D721Med (cell line): ENCODE results near the gene NELL2.

Experiments used
- DNase-seq: peaks from one replicate; pipeline ENCODE4 v3.0.0; 2011; ENCODE audit warnings: low spot score; ENCODE audit not compliant: insufficient read length
- FAIRE-seq: peaks from 2 replicates; lab custom pipeline; 2011; peaks lifted over from hg19 to GRCh38; lab: Jason Lieb, UNC
- TF ChIP-seq, protein P1 (sequence below): IDR thresholded peaks from 2 replicates; pipeline ENCODE4 v1.5.1; 2012; ENCODE audit warnings: mild to moderate bottlenecking, control low read depth; ENCODE audit not compliant: insufficient read depth; ENCODE audit errors: missing control alignments

NELL2 gene

DNA sequence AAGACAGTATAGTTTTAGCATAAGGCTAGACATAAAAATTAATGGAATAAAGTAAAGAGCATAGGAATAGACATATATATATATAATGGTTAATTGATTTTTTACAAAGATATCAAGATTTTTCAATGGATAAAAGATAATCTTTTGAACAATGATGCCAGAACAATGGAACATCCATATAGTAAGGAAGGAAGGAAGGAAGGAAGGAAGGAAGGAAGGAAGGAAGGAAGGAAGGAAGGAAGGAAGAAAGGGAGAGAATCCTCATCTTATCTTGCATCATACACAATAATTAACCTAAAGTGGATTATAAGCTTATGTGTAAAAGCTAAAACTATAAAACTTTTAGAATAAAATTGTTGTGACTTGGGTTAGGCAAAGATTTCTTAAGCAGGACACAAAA is 9.8 kb upstream of the NELL2 start:
- TF ChIP-seq, protein P1, sequence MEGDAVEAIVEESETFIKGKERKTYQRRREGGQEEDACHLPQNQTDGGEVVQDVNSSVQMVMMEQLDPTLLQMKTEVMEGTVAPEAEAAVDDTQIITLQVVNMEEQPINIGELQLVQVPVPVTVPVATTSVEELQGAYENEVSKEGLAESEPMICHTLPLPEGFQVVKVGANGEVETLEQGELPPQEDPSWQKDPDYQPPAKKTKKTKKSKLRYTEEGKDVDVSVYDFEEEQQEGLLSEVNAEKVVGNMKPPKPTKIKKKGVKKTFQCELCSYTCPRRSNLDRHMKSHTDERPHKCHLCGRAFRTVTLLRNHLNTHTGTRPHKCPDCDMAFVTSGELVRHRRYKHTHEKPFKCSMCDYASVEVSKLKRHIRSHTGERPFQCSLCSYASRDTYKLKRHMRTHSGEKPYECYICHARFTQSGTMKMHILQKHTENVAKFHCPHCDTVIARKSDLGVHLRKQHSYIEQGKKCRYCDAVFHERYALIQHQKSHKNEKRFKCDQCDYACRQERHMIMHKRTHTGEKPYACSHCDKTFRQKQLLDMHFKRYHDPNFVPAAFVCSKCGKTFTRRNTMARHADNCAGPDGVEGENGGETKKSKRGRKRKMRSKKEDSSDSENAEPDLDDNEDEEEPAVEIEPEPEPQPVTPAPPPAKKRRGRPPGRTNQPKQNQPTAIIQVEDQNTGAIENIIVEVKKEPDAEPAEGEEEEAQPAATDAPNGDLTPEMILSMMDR: no peak
- no peak for DNase-seq
- FAIRE-seq: no peak

DNA sequence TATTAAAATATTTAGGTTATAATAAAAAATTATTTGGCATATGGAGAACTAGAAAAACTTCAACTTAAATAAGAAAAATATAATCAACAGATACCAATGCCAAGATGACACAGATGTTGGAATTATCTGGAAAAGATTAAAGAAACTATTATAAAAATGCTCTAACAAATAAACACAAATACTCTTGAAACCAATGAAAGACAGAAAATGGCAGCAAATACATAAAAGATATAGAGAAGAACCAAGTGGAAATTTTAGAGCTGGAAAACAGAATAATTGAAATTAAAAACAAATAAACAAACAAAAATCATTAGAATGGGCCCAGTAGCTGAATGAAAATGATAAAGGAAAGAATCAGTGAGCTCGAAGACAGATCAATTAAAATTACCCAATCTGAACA is 5.1 kb upstream of the NELL2 start:
- DNase-seq (no peak), FAIRE-seq (no peak)
- TF ChIP-seq, protein P1: no peak

DNA sequence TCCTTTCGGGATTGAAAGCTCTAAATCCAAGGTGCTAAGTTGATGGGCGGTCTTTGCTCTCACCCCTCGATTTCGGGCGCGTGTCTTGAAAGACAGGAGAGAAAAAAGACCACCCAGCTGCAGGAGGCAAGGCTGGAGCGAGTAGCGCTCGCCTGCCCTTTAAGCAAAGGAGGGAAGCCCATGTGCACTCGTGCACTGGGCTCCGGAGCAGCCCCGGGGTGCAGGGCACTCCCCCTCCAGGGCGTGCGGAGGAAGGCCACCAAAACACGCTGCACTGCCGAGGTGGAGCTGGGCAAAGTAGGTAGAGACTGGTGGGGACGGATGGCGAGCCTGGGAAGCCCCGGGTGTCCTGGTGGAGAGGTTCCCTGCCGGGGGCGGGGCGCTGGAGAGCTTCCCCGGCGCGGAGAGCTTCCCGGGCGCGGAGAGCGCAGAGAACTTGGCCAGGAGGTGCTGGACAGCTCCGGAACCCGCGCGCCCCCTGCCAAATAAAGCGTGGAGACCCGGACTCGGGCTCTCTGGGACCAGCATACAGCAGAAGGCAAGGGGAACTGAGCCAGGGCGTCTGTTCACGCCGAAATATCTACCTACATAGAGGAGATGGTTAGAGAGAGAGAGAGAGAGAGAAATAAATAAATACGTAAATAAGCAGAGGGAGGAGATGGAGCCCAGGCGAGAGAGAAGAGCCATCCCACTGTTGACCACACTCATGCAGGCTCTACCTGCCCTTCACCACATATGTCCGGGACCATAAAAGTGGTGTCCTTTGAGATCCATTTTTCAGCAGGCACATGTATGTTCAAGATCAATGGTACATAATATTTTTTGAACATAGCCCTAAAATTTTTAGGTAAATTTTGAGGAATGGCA is 662 bp upstream of the NELL2 start:
- TF ChIP-seq, protein P1: peak; percentile 24
- DNase-seq (no peak), FAIRE-seq (no peak)

DNA sequence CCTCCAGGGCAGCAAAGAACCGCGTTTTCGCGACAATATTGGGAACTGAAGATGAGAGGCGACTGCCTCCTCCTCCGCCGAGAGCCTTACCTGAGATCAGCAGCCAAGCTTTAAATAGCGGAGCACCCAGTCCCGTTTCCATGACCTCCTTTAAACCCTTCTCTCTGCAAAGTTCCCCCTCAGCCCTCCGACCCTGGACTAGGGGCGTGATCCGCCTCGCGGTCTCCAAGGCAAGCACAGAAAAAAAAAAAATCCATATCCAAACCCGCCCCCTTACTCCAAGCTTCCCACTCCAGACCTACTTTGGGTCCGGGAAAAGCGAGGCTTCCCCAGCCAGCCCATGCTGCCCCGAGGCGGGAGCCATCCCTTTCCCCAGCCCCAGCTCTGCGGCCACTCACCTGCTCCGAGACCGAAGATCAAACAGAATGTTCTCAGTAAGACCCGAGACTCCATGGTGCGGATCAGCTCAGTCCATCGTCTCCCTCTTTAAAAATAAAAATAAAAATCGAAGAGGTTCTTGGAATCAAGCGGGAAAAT is 630 bp downstream of the NELL2 start:
- TF ChIP-seq, protein P1: no peak
- DNase-seq: no peak
- no peak for FAIRE-seq

DNA sequence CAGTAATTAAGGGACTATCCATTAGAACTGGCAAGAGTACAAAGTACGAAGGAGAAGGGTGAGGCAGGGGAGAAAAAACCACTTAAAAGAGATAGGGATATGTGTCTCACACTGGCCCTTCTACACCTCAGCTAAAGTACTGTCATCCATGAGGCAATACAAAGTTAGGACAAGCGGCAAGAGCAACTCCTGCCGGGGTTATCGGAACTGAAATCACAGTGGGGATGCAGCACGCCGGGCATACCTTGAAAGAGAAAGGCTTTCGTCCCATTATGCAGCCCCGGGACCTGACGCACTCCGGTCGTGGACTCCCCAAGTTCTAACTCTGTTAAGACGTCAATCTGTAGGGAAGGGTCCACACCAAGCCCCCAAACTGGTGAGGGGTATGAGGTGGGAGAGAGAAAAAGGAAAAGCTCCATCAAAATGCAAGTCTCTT is 1.1 kb downstream of the NELL2 start:
- DNase-seq (no peak), FAIRE-seq (no peak)
- TF ChIP-seq, protein P1: no peak

DNA sequence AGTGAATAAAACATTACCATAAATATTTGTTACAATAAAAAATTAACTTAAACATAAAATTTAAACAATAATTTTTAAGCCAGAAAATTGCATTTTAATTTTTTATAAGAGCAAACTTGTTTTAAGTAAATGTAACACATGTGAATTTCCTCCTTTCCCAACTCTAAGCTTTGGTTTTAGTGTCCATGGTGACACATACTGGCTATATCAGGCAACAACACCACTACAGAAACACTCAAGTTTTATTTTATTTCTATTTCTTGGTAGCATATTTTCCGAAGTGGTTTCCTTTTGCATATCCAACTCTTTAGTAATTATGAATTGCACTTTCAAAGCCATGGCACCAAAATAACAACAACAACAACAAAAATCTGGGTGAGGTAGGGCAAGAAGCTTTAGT is 2.2 kb downstream of the NELL2 start:
- TF ChIP-seq, protein P1: peak; percentile 64
- peak; percentile 35 for FAIRE-seq
- no peak for DNase-seq

DNA sequence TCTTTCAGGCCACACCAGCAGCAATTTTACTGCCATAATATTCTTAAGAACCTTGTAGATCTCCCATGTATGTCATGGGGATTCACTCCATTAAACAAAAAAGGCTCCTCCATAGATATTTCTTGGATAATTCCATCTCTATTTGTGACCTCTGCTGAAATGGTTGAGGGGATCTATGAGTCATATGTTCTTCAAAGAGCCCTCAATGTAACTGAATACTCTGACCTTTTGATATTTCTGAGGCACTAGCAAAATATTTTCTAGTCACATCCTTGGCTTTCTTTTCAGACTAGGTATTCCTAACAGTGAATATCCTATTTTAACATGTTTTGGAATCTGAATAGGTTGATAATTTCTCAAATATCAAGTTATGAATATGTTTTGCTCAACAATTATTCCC is 6.6 kb downstream of the NELL2 start:
- TF ChIP-seq, protein P1: no peak
- FAIRE-seq: no peak
- DNase-seq: no peak
